Activated CD4-positive, alpha-beta T cell treated with anti-CD3 and anti-CD28 coated beads for 36 hours (primary cell): Measurements from ENCODE around the gene HKDC1. TPM values are rescaled to one million over a fixed set of nuclear protein-coding genes. Genes with fewer than 3 reads are reported as not detected.
"Not testable (repeated sequence)": the region's sequence is repeated elsewhere in the genome, so short reads cannot be mapped to it uniquely, and the experiment has no call there.

Experiments
- ATAC-seq: fragments of 200-7000 bp; cut with Tn5 transposase; one replicate; pipeline ENCODE4 v1.10.0; 2021; ENCODE audit warnings: mild to moderate bottlenecking, moderate library complexity
- CTCF ChIA-PET: fragments of 350-600 bp; sonication (Branson Sonifier 250); formaldehyde crosslinking; loops from one replicate; lab custom pipeline; 2021; ENCODE audit warnings: antibody characterized with exemption; lab: Charles Lee
- POLR2A ChIA-PET: fragments of 350-600 bp; sonication (Branson Sonifier 250); formaldehyde crosslinking; loops from one replicate; lab custom pipeline; 2021; ENCODE audit warnings: antibody characterized with exemption, inconsistent platforms; lab: Charles Lee
- DNase-seq: peaks from one replicate; pipeline ENCODE4 v3.0.0-alpha.2; 2020
- H3K27ac Mint-ChIP-seq: one replicate; pipeline ENCODE4 v1.8.0; 2021; ENCODE audit warnings: mixed read lengths
- H3K27me3 Mint-ChIP-seq: one replicate; pipeline ENCODE4 v1.8.0; 2021; ENCODE audit warnings: mixed read lengths
- H3K36me3 Mint-ChIP-seq: one replicate; pipeline ENCODE4 v1.8.0; 2021; ENCODE audit warnings: low read depth, mixed read lengths
- H3K4me1 Mint-ChIP-seq: one replicate; pipeline ENCODE4 v1.8.0; 2021; ENCODE audit warnings: mixed read lengths
- H3K4me3 Mint-ChIP-seq: one replicate; pipeline ENCODE4 v1.8.0; 2021; ENCODE audit warnings: mild to moderate bottlenecking, moderate library complexity, mixed read lengths
- H3K9me3 Mint-ChIP-seq: one replicate; pipeline ENCODE4 v1.8.0; 2021; ENCODE audit warnings: low read depth, mixed read lengths
- intact Hi-C, 2 experiments: fragments of 100-400 bp; cut with DNase I in 1 of 2; cut with micrococcal nuclease in 1 of 2; formaldehyde crosslinking; loops; one replicate each; pipeline versions ENCODE4 v1.14.2 to v1.15.1; 2022 to 2024; cut with DNase I, micrococcal nuclease
- total RNA-seq, 2 experiments: library from RNA; stranded (reverse); gene quantifications; one replicate each; pipeline ENCODE4 v1.2.3, GENCODE V29; 2021

The HKDC1 gene
- total RNA-seq, 2 experiments from 2014 or later = 0.30 to 0.80 TPM

GRCh38 chr10:69242852-69243212 lies 22.7 kb downstream of the HKDC1 start:
- Mint-ChIP-seq H3K9me3 (no peaks in the 10 kb centered on the region), H3K36me3 (no peaks in the 10 kb centered on the region), H3K27ac (no peak overlapping the region), H3K27me3 (no peaks in the 10 kb centered on the region), H3K4me3 (no peak overlapping the region), H3K4me1 (peaks cover 3% of the 10 kb centered on the region)
- POLR2A ChIA-PET = no interaction called here
- CTCF ChIA-PET = interaction anchor here (0.6 to 2.0 kb wide), 9 partner anchors 9 to 256 kb away, joined by 3 to 11 read pairs (median 3); no protein-coding TSS in a partner anchor
- no peak for ATAC-seq
- no peak for DNase-seq
- intact Hi-C loops = no loop called here

- CTCF ChIA-PET = interaction anchor here (0.7 to 2.0 kb wide), 4 partner anchors 9 to 163 kb away, joined by 3 to 11 read pairs (median 4); no protein-coding TSS in a partner anchor
- H3K36me3 Mint-ChIP-seq = no peaks in the 10 kb centered on the region
- POLR2A ChIA-PET = no interaction called here
- intact Hi-C loops = no loop called here
- ATAC-seq = no peak
- H3K27ac Mint-ChIP-seq = no peak overlapping the region
- peaks cover 3% of the 10 kb centered on the region for H3K4me1 Mint-ChIP-seq
- H3K4me3 Mint-ChIP-seq = no peak overlapping the region
- no peaks in the 10 kb centered on the region for H3K27me3 Mint-ChIP-seq
- H3K9me3 Mint-ChIP-seq = no peaks in the 10 kb centered on the region
- DNase-seq = no peak
Observed at GRCh38 chr10:69243817-69244216, 23.7 kb downstream of the HKDC1 start.

- no peaks in the 10 kb centered on the region for H3K4me1 Mint-ChIP-seq
- no peaks in the 10 kb centered on the region for H3K27me3 Mint-ChIP-seq
- intact Hi-C loops = no loop called here
- DNase-seq (no peak), ATAC-seq (no peak)
- H3K4me3 Mint-ChIP-seq = no peak overlapping the region
- H3K9me3 Mint-ChIP-seq = no peaks in the 10 kb centered on the region
- H3K36me3 Mint-ChIP-seq = no peaks in the 10 kb centered on the region
- ChIA-PET POLR2A (no interaction called here), CTCF (interaction anchor here (0.6 to 1.1 kb wide), 5 partner anchors 52 to 1074 kb away, joined by 3 to 4 read pairs (median 3); no protein-coding TSS in a partner anchor)
- H3K27ac Mint-ChIP-seq = no peak overlapping the region
Observed at GRCh38 chr10:69246036-69246435, 25.9 kb downstream of the HKDC1 start.

GRCh38 chr10:69246581-69247312 lies 26.6 kb downstream of the HKDC1 start:
- no peaks in the 10 kb centered on the region for H3K4me1 Mint-ChIP-seq
- no peak overlapping the region for H3K27ac Mint-ChIP-seq
- H3K27me3 Mint-ChIP-seq = no peaks in the 10 kb centered on the region
- CTCF ChIA-PET = interaction anchor here (0.6 to 1.1 kb wide), 5 partner anchors 8 to 162 kb away, joined by 3 to 4 read pairs (median 3); no protein-coding TSS in a partner anchor
- H3K4me3 Mint-ChIP-seq = no peak overlapping the region
- intact Hi-C loops = no loop called here
- no peak for DNase-seq
- H3K36me3 Mint-ChIP-seq = no peaks in the 10 kb centered on the region
- POLR2A ChIA-PET = no interaction called here
- no peaks in the 10 kb centered on the region for H3K9me3 Mint-ChIP-seq
- no peak for ATAC-seq

GRCh38 chr10:69247313-69247710 lies 27.2 kb downstream of the HKDC1 start:
- no peaks in the 10 kb centered on the region for H3K27me3 Mint-ChIP-seq
- no peaks in the 10 kb centered on the region for H3K9me3 Mint-ChIP-seq
- POLR2A ChIA-PET = no interaction called here
- H3K4me3 Mint-ChIP-seq = no peak overlapping the region
- H3K36me3 Mint-ChIP-seq = no peaks in the 10 kb centered on the region
- DNase-seq = no peak
- ATAC-seq = no peak
- CTCF ChIA-PET = interaction anchor here (0.8 kb wide), 1 partner anchor 9 kb away, joined by 3 read pairs; no protein-coding TSS in a partner anchor
- intact Hi-C loops = no loop called here
- no peak overlapping the region for H3K27ac Mint-ChIP-seq
- no peaks in the 10 kb centered on the region for H3K4me1 Mint-ChIP-seq

- Mint-ChIP-seq H3K4me1 (no peaks in the 10 kb centered on the region), H3K27ac (no peak overlapping the region), H3K9me3 (no peaks in the 10 kb centered on the region), H3K4me3 (no peak overlapping the region), H3K27me3 (no peaks in the 10 kb centered on the region), H3K36me3 (no peaks in the 10 kb centered on the region)
- DNase-seq (no peak), ATAC-seq (no peak)
- ChIA-PET CTCF (no interaction called here), POLR2A (no interaction called here)
- intact Hi-C loops = no loop called here
Observed at GRCh38 chr10:69248117-69248730, 28.1 kb downstream of the HKDC1 start.

GRCh38 chr10:69250041-69250440 lies 29.9 kb downstream of the HKDC1 start:
- POLR2A ChIA-PET = no interaction called here
- ATAC-seq (no peak), DNase-seq (no peak)
- H3K9me3 Mint-ChIP-seq = no peaks in the 10 kb centered on the region
- no peaks in the 10 kb centered on the region for H3K4me1 Mint-ChIP-seq
- intact Hi-C loops = no loop called here
- no peaks in the 10 kb centered on the region for H3K36me3 Mint-ChIP-seq
- CTCF ChIA-PET = interaction anchor here (1.0 kb wide), 1 partner anchor 23 kb away, joined by 3 read pairs; no protein-coding TSS in a partner anchor
- H3K27me3 Mint-ChIP-seq = no peaks in the 10 kb centered on the region
- no peak overlapping the region for H3K27ac Mint-ChIP-seq
- no peak overlapping the region for H3K4me3 Mint-ChIP-seq

GRCh38 chr10:69251417-69251816 lies 31.3 kb downstream of the HKDC1 start:
- intact Hi-C loops, POLR2A ChIA-PET, CTCF ChIA-PET, DNase-seq, H3K9me3 Mint-ChIP-seq, H3K4me1 Mint-ChIP-seq, ATAC-seq, H3K27me3 Mint-ChIP-seq, H3K27ac Mint-ChIP-seq, H3K36me3 Mint-ChIP-seq, H3K4me3 Mint-ChIP-seq: not testable (repeated sequence)

- intact Hi-C loops = no loop called here
- ChIA-PET POLR2A (no interaction called here), CTCF (interaction anchor here (1.0 to 1.3 kb wide), 3 partner anchors 11 to 137 kb away, joined by 3 to 5 read pairs (median 3); no protein-coding TSS in a partner anchor)
- ATAC-seq (no peak), DNase-seq (no peak)
- H3K36me3 Mint-ChIP-seq = no peaks in the 10 kb centered on the region
- no peak overlapping the region for H3K4me3 Mint-ChIP-seq
- no peak overlapping the region for H3K27ac Mint-ChIP-seq
- H3K4me1 Mint-ChIP-seq = no peaks in the 10 kb centered on the region
- H3K9me3 Mint-ChIP-seq = no peaks in the 10 kb centered on the region
- no peaks in the 10 kb centered on the region for H3K27me3 Mint-ChIP-seq
Observed at GRCh38 chr10:69253171-69253570, 33.0 kb downstream of the HKDC1 start.

GRCh38 chr10:69254877-69255276 lies 34.7 kb downstream of the HKDC1 start:
- ChIA-PET CTCF (interaction anchor here (0.9 kb wide), 2 partner anchors 9 to 138 kb away, joined by 3 read pairs; no protein-coding TSS in a partner anchor), POLR2A (no interaction called here)
- Mint-ChIP-seq H3K9me3 (no peaks in the 10 kb centered on the region), H3K27me3 (no peaks in the 10 kb centered on the region), H3K4me1 (no peaks in the 10 kb centered on the region), H3K36me3 (no peaks in the 10 kb centered on the region), H3K4me3 (no peak overlapping the region), H3K27ac (no peak overlapping the region)
- intact Hi-C loops = no loop called here
- ATAC-seq (no peak), DNase-seq (no peak)

- ATAC-seq (no peak), DNase-seq (no peak)
- no peaks in the 10 kb centered on the region for H3K9me3 Mint-ChIP-seq
- ChIA-PET POLR2A (no interaction called here), CTCF (interaction anchor here (0.6 to 1.1 kb wide), 3 partner anchors 29 to 808 kb away, joined by 3 read pairs; no protein-coding TSS in a partner anchor)
- H3K27me3 Mint-ChIP-seq = no peaks in the 10 kb centered on the region
- H3K4me1 Mint-ChIP-seq = peaks cover 16% of the 10 kb centered on the region
- no peak overlapping the region for H3K27ac Mint-ChIP-seq
- H3K4me3 Mint-ChIP-seq = no peak overlapping the region
- intact Hi-C loops = no loop called here
- no peaks in the 10 kb centered on the region for H3K36me3 Mint-ChIP-seq
Observed at GRCh38 chr10:69259547-69260243, 39.6 kb downstream of the HKDC1 start.
